Activated CD8-positive, alpha-beta memory T cell treated with anti-CD3 and anti-CD28 coated beads, Interleukin-2, amount 10 ng/mL, durations not matched to agents 7 days and 5 days (primary cell): ENCODE data around the gene ICE1. TPM values are rescaled to one million over a fixed set of nuclear protein-coding genes. Genes with fewer than 3 reads are reported as not detected.
"Not testable (repeated sequence)": the region's sequence is repeated elsewhere in the genome, so short reads cannot be mapped to it uniquely, and the experiment has no call there.

Experiments used
- ATAC-seq: fragments of 150-1000 bp; cut with Tn5 transposase; one replicate; pipeline ENCODE4 v1.10.0; 2021; ENCODE audit warnings: moderate library complexity
- CTCF ChIA-PET: fragments of 350-600 bp; sonication (Branson Sonifier 250); formaldehyde crosslinking; loops from one replicate; lab custom pipeline; 2021; ENCODE audit warnings: antibody characterized with exemption; lab: Charles Lee
- DNase-seq: peaks from one replicate; pipeline ENCODE4 v3.0.0-alpha.2; 2020
- H3K27ac Mint-ChIP-seq: one replicate; pipeline ENCODE4 v1.8.0; 2021; ENCODE audit warnings: mild to moderate bottlenecking, mixed read lengths
- H3K27me3 Mint-ChIP-seq: one replicate; pipeline ENCODE4 v1.8.0; 2021; ENCODE audit warnings: mixed read lengths
- H3K36me3 Mint-ChIP-seq: one replicate; pipeline ENCODE4 v1.8.0; 2021; ENCODE audit warnings: mild to moderate bottlenecking, mixed read lengths
- H3K4me1 Mint-ChIP-seq: one replicate; pipeline ENCODE4 v1.8.0; 2021; ENCODE audit warnings: mixed read lengths
- H3K4me3 Mint-ChIP-seq: one replicate; pipeline ENCODE4 v1.8.0; 2021; ENCODE audit warnings: mild to moderate bottlenecking, moderate library complexity, mixed read lengths
- H3K9me3 Mint-ChIP-seq: one replicate; pipeline ENCODE4 v1.8.0; 2022; ENCODE audit warnings: low read depth, mixed read lengths
- total RNA-seq, 2 experiments: library from RNA; stranded (reverse); gene quantifications; one replicate each; pipeline ENCODE4 v1.2.3, GENCODE V29; 2021

ICE1 gene
- total RNA-seq, 2 experiments from 2014 or later: 28.9 to 29.7 TPM

- Mint-ChIP-seq H3K27me3 (peaks cover 21% of the 10 kb centered on the region), H3K9me3 (no peaks in the 10 kb centered on the region), H3K4me3 (peak overlapping the region; percentile 35), H3K36me3 (peaks cover 10% of the 10 kb centered on the region), H3K27ac (peak overlapping the region; percentile 31), H3K4me1 (peaks cover 19% of the 10 kb centered on the region)
- DNase-seq: peak; percentile 70
- CTCF ChIA-PET: interaction anchor here (1.9 kb wide), 1 partner anchor 7 kb away, joined by 5 read pairs; no protein-coding TSS in a partner anchor
- no peak for ATAC-seq
Observed at GRCh38 chr5:5492087-5492933, 69.8 kb downstream of the ICE1 start.

GRCh38 chr5:5492934-5493271 lies 70.4 kb downstream of the ICE1 start:
- H3K4me3 Mint-ChIP-seq: not testable (repeated sequence)
- CTCF ChIA-PET: interaction anchor here (1.9 kb wide), 1 partner anchor 8 kb away, joined by 5 read pairs; no protein-coding TSS in a partner anchor

DNA sequence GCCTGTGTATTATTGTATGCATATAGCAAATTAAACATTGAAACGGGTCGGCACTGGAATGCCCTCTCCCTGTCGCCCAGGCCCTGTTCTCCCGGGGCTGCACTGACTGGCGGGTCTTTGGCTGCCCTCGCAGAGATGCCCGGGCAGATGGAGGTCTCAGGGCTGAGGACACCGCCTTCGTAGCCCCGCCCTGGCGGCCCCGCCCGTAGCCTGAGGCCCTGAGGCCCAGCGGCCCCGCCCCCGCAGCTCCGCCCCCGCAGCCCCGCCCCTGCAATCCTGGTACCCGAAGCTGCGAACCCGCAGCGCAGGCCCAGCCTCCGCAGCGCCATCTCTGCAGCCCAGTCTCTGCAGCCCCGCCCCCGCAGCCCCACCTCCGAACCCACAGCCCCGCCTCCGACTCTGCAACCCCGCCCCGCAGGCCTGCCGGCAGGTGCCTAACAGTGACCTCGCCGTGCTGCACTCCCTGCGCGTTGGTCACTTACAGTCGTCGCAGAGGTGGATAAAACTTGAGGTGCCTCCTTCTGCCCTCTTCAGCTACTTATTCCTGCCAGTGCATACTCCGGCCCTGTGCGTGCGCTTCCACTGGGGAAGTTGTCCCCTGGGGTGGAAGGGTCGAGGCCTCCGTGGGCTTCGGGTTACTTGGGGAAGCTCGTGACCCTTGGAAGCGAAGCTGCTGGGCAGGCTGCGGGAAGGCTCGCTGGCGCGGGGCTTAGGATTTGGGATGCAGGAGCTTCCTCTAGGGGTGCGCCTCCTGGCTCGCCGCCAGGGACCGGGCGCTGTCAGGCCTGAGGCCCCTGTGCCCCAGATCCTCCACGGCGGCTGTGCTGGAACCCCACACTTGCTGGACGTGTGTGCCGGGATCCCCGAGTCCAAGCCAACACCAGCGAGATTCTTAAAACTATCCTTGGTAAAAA lies 72.3 kb downstream of the ICE1 start:
- Mint-ChIP-seq H3K27me3 (peaks cover 37% of the 10 kb centered on the region), H3K27ac (no peak overlapping the region), H3K9me3 (no peaks in the 10 kb centered on the region), H3K36me3 (no peaks in the 10 kb centered on the region), H3K4me3 (peak overlapping the region; percentile 49), H3K4me1 (peaks cover 24% of the 10 kb centered on the region)
- DNase-seq (peak; percentile 90), ATAC-seq (peak; percentile 96)
- CTCF ChIA-PET: interaction anchor here (1.0 to 1.9 kb wide), 2 partner anchors 10 to 11 kb away, joined by 3 to 5 read pairs; no protein-coding TSS in a partner anchor

More at GRCh38 chr5:5492934-5493271, 70.4 kb downstream of the ICE1 start:
- peaks cover 26% of the 10 kb centered on the region for H3K27me3 Mint-ChIP-seq
- H3K4me1 Mint-ChIP-seq: peaks cover 20% of the 10 kb centered on the region
- ATAC-seq, H3K27ac Mint-ChIP-seq, DNase-seq, H3K9me3 Mint-ChIP-seq, H3K36me3 Mint-ChIP-seq: not testable (repeated sequence)

DNA sequence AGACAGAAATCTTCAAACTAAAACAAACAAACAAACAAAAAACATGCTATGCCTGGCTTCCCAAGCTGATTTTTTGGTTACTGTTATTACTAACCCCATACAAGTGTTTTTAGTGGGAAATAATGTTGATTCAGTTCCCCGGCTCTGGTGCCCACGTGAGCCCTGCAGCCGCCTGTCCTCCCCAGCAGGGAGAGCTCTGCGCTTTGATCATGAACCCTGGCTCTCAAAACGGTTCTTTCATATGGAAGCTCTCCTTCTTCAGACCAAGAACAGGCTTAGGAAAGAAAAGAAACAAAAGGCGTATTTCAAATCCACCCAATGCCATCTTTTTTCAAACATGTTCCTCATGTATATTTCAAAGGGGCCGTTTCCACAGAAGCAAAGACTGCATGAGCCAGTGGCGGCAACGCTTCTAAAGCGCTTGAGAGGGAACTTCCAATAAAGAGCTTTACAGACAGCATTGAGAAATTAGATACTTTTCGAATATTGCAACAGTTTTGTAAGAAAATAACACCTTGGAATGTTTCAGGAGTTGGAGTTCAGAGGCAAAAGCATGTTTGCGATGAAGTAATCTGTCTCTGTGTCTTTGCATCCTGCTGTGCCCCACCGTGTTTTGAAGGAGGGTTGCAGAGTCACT lies 74.8 kb downstream of the ICE1 start:
- H3K9me3 Mint-ChIP-seq: no peaks in the 10 kb centered on the region
- peak; percentile 55 for DNase-seq
- H3K36me3 Mint-ChIP-seq: no peaks in the 10 kb centered on the region
- peak; percentile 25 for ATAC-seq
- no peak overlapping the region for H3K27ac Mint-ChIP-seq
- peaks cover 25% of the 10 kb centered on the region for H3K4me1 Mint-ChIP-seq
- H3K4me3 Mint-ChIP-seq: no peak overlapping the region
- H3K27me3 Mint-ChIP-seq: peaks cover 45% of the 10 kb centered on the region
- CTCF ChIA-PET: interaction anchor here (0.9 to 2.2 kb wide), 5 partner anchors 9 to 1132 kb away, joined by 3 to 8 read pairs (median 3); no protein-coding TSS in a partner anchor

GRCh38 chr5:5499442-5499841 lies 77.0 kb downstream of the ICE1 start:
- CTCF ChIA-PET: no interaction called here
- Mint-ChIP-seq H3K4me1 (peaks cover 12% of the 10 kb centered on the region), H3K4me3 (no peak overlapping the region), H3K9me3 (peaks cover 3% of the 10 kb centered on the region), H3K27me3 (peaks cover 58% of the 10 kb centered on the region), H3K27ac (no peak overlapping the region), H3K36me3 (no peaks in the 10 kb centered on the region)
- ATAC-seq (no peak), DNase-seq (no peak)

DNA sequence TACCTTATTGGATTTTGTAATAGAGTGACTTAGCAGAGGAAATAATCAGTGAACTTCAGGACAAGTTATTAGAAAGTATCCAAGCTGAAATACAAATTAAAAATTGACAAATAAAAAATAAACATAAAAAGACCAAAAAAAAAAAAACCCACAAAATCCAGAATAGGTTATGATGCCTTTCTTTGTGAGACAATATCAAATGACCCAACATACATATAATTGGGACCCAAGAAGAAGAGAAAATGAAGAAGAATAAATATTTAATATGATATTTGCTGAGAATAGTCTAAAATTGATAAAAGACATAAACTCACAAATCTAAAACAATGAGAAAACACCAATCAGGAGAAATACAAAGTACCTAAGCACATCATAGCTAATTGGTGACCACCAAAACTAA lies 81.8 kb downstream of the ICE1 start:
- CTCF ChIA-PET: no interaction called here
- ATAC-seq: no peak

GRCh38 chr5:5505815-5506214 lies 83.3 kb downstream of the ICE1 start:
- H3K9me3 Mint-ChIP-seq: peaks cover 8% of the 10 kb centered on the region
- peaks cover 5% of the 10 kb centered on the region for H3K36me3 Mint-ChIP-seq
- peaks cover 62% of the 10 kb centered on the region for H3K27me3 Mint-ChIP-seq
- CTCF ChIA-PET: no interaction called here
- ATAC-seq (no peak), DNase-seq (no peak)
- peaks cover 5% of the 10 kb centered on the region for H3K4me1 Mint-ChIP-seq
- H3K27ac Mint-ChIP-seq: no peak overlapping the region
- H3K4me3 Mint-ChIP-seq: no peak overlapping the region

More for the DNA sequence above, 81.8 kb downstream of the ICE1 start:
- Mint-ChIP-seq H3K9me3 (peaks cover 8% of the 10 kb centered on the region), H3K4me3 (no peak overlapping the region), H3K36me3 (peaks cover 5% of the 10 kb centered on the region), H3K27me3 (peaks cover 57% of the 10 kb centered on the region), H3K27ac (no peak overlapping the region), H3K4me1 (peaks cover 9% of the 10 kb centered on the region)
- DNase-seq: no peak

GRCh38 chr5:5508391-5508790 lies 85.9 kb downstream of the ICE1 start:
- H3K9me3 Mint-ChIP-seq: peaks cover 8% of the 10 kb centered on the region
- no peak overlapping the region for H3K27ac Mint-ChIP-seq
- CTCF ChIA-PET: no interaction called here
- no peak overlapping the region for H3K4me3 Mint-ChIP-seq
- H3K4me1 Mint-ChIP-seq: peaks cover 4% of the 10 kb centered on the region
- ATAC-seq (no peak), DNase-seq (no peak)
- peaks cover 5% of the 10 kb centered on the region for H3K36me3 Mint-ChIP-seq
- H3K27me3 Mint-ChIP-seq: peaks cover 61% of the 10 kb centered on the region

DNA sequence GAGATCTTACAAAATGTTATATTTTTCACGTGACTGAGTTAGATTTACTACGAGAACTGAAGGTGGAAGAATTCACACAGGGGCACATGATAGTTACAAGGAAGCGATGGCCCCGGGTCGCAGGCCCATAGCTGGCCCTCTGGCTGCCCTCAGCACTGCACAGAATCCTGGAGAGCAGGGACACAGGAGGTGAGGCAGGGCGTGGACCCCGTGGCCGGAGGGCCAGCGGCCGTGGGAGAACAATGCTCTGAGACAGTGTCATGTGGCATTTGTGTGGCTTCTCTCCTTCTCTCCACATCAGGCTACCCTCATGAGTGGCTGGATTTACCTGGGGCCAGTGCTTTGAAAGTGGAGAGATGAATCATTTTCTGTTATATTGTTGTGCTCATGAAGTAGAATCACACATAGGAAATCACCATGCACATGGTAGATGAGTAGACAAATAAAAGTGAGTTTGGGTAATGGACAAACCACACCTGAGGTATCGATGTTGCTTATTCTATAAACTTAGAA lies 89.5 kb downstream of the ICE1 start:
- CTCF ChIA-PET: no interaction called here
- no peaks in the 10 kb centered on the region for H3K36me3 Mint-ChIP-seq
- no peaks in the 10 kb centered on the region for H3K4me1 Mint-ChIP-seq
- ATAC-seq (no peak), DNase-seq (no peak)
- no peak overlapping the region for H3K27ac Mint-ChIP-seq
- no peaks in the 10 kb centered on the region for H3K9me3 Mint-ChIP-seq
- peaks cover 41% of the 10 kb centered on the region for H3K27me3 Mint-ChIP-seq
- H3K4me3 Mint-ChIP-seq: no peak overlapping the region

- H3K4me1 Mint-ChIP-seq: no peaks in the 10 kb centered on the region
- H3K4me3 Mint-ChIP-seq: no peak overlapping the region
- H3K27me3 Mint-ChIP-seq: peaks cover 36% of the 10 kb centered on the region
- no peaks in the 10 kb centered on the region for H3K36me3 Mint-ChIP-seq
- ATAC-seq (no peak), DNase-seq (no peak)
- CTCF ChIA-PET: no interaction called here
- H3K9me3 Mint-ChIP-seq: no peaks in the 10 kb centered on the region
- no peak overlapping the region for H3K27ac Mint-ChIP-seq
Observed at GRCh38 chr5:5512543-5512942, 90.1 kb downstream of the ICE1 start.

GRCh38 chr5:5520622-5521021 lies 98.1 kb downstream of the ICE1 start:
- Mint-ChIP-seq H3K36me3 (peaks cover 29% of the 10 kb centered on the region), H3K4me1 (peaks cover 30% of the 10 kb centered on the region)
- DNase-seq: not testable (repeated sequence)

GRCh38 chr5:5521029-5521428 lies 98.6 kb downstream of the ICE1 start:
- Mint-ChIP-seq H3K4me3 (no peak overlapping the region), H3K4me1 (peaks cover 31% of the 10 kb centered on the region), H3K9me3 (peaks cover 4% of the 10 kb centered on the region), H3K36me3 (peaks cover 34% of the 10 kb centered on the region), H3K27ac (no peak overlapping the region), H3K27me3 (no peaks in the 10 kb centered on the region)
- ATAC-seq: no peak
- CTCF ChIA-PET: no interaction called here
- no peak for DNase-seq

More at GRCh38 chr5:5520622-5521021, 98.1 kb downstream of the ICE1 start:
- H3K4me3 Mint-ChIP-seq, H3K9me3 Mint-ChIP-seq, H3K27me3 Mint-ChIP-seq, ATAC-seq, H3K27ac Mint-ChIP-seq, CTCF ChIA-PET: not testable (repeated sequence)

GRCh38 chr5:5521478-5521877 lies 99.0 kb downstream of the ICE1 start:
- Mint-ChIP-seq H3K9me3 (peaks cover 4% of the 10 kb centered on the region), H3K27ac (no peak overlapping the region), H3K4me3 (no peak overlapping the region), H3K36me3 (peaks cover 37% of the 10 kb centered on the region), H3K4me1 (peaks cover 31% of the 10 kb centered on the region), H3K27me3 (no peaks in the 10 kb centered on the region)
- ATAC-seq (no peak), DNase-seq (no peak)
- CTCF ChIA-PET: interaction anchor here (0.7 kb wide), 1 partner anchor 98 kb away, joined by 3 read pairs; no protein-coding TSS in a partner anchor
